Stomach (tissue), 9 donors: ENCODE results near the gene AP1M1. TPM values are rescaled to one million over a fixed set of nuclear protein-coding genes. Genes with fewer than 3 reads are reported as not detected.

Source experiments
- DNase-seq, 2 donors: peaks; one replicate each; pipeline versions ENCODE4 v3.0.0 to v3.0.0-alpha.2; 2013 to 2019
- H3K27ac ChIP-seq, 5 donors: fragments of 200-600 bp in 4 of 5; sonication (generic) in 4 of 5; one replicate each; pipeline ENCODE4 v1.5.1; 2013 to 2019; ENCODE audit warnings: mild to moderate bottlenecking in 1 of 5, moderate library complexity in 1 of 5
- H3K27me3 ChIP-seq, 3 donors: fragments of 200-600 bp; sonication (generic); one replicate each; pipeline ENCODE4 v1.5.1; 2017 to 2019; ENCODE audit warnings: mixed run types in 1 of 3
- H3K36me3 ChIP-seq, 4 donors: fragments of 200-600 bp; sonication (generic); 1 replicate in 3 of 4; 2 replicates in 1 of 4; pipeline ENCODE4 v1.5.1; 2016 to 2019
- H3K4me1 ChIP-seq, 4 donors: fragments of 200-600 bp; sonication (generic); one replicate each; pipeline ENCODE4 v1.5.1; 2016 to 2019
- H3K4me3 ChIP-seq, 4 donors: fragments of 200-600 bp; sonication (generic) in 3 of 4; one replicate each; pipeline ENCODE4 v1.5.1; 2016 to 2019; ENCODE audit warnings: mild to moderate bottlenecking in 1 of 4
- H3K9me3 ChIP-seq, 4 donors: fragments of 200-600 bp; sonication (generic); one replicate each; pipeline ENCODE4 v1.5.1; 2016 to 2019
- EP300 ChIP-seq: sonication (generic); formaldehyde crosslinking; IDR thresholded peaks from one replicate; pipeline ENCODE4 v1.6.1; 2017; ENCODE audit warnings: antibody characterized with exemption
- POLR2A ChIP-seq, 4 donors: fragments of 450-650 bp; IDR thresholded peaks; one replicate each; pipeline ENCODE4 v1.6.1; 2016; ENCODE audit warnings: antibody characterized with exemption in 4 of 4, control low read depth in 2 of 4, mild to moderate bottlenecking in 1 of 4, moderate library complexity in 1 of 4
- POLR2AphosphoS5 ChIP-seq, 3 donors: sonication (generic); formaldehyde crosslinking; IDR thresholded peaks; one replicate each; pipeline ENCODE4 v1.6.1; 2016; ENCODE audit warnings: antibody characterized with exemption in 3 of 3
- WGBS, 5 donors: extraction: QIAGEN DNeasy Blood & Tissue Kit in 3 of 5; methylation state at CpG; one replicate each; pipeline versions ENCODE4 v1.1.5 to v1.1.7; 2013 to 2018; 5-methylcytosine and 5-hydroxymethylcytosine counted together
- intact Hi-C: fragments of 100-400 bp; cut with DNase I; formaldehyde crosslinking; loops from one replicate; pipeline ENCODE4 v1.15.1; 2023; ENCODE audit warnings: low total_unique reads
- polyA plus RNA-seq, 3 donors: library from polyadenylated mRNA; stranded (reverse); fragments of 200-250 nt; gene quantifications; one replicate each; pipeline ENCODE4 v1.2.3, GENCODE V29; 2013
- total RNA-seq, 5 donors: library from RNA; depleted of rRNA; stranded (reverse); fragments of >200 nt; gene quantifications; one replicate each; pipeline versions ENCODE4 v1.1.0 to v1.2.3, GENCODE V29; 2014 to 2016
- TF ChIP-seq, protein P1 (sequence below), 7 experiments: fragments of 450-650 bp in 4 of 7; fragments of 200-600 bp in 3 of 7; sonication (generic) in 3 of 7; IDR thresholded peaks; one replicate each; pipeline ENCODE4 v1.5.1; 2016 to 2019; ENCODE audit warnings: antibody characterized with exemption in 7 of 7, control low read depth in 2 of 7, mild to moderate bottlenecking in 1 of 7
- donor health status: healthy with polysubstance abuse.
- donor health status: Bipolar disorder and iron deficiency.
- donor health status: healthy.

AP1M1 gene
- total and polyA plus RNA-seq, 8 donors: 2.0 to 92.4 (median 28.7) TPM

DNA sequence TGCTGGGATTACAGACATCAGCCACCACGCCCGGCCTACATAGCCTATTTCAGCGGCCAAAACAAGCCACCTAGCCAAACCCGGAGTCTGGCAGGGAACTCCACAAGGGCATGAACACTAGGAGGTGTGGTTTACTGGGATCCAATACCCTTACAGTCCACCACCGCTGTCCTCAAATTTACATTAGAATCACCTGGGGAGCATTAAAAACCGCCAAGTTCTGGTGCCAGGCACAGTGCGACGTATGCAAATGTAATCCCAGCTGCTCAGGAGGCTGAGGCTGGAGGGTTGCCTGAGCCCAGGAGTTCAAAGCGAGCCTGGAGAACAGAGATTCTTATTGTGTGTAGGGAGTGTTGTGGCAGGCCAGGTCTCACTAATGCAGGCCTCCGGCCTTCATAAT is 4.2 kb upstream of the AP1M1 start:
- Histone ChIP-seq H3K27ac (peak overlapping the region in 4 of 5 donors; percentile 25 to 44 (median 38)), H3K9me3 (no peaks in the 10 kb centered on the region), H3K36me3 (peaks cover 37 to 51% (median 50%) of the 10 kb centered on the region in 4 donors), H3K4me3 (no peak overlapping the region), H3K27me3 (no peaks in the 10 kb centered on the region), H3K4me1 (peaks cover 9 to 47% (median 29%) of the 10 kb centered on the region in 4 donors)
- no peak for TF ChIP-seq POLR2A (IDR thresholded peaks at IDR 0.05)
- TF ChIP-seq POLR2AphosphoS5 (IDR thresholded peaks at IDR 0.05): peak in 1 of 3 donors; percentile 42
- no peak for TF ChIP-seq EP300
- TF ChIP-seq, protein P1, sequence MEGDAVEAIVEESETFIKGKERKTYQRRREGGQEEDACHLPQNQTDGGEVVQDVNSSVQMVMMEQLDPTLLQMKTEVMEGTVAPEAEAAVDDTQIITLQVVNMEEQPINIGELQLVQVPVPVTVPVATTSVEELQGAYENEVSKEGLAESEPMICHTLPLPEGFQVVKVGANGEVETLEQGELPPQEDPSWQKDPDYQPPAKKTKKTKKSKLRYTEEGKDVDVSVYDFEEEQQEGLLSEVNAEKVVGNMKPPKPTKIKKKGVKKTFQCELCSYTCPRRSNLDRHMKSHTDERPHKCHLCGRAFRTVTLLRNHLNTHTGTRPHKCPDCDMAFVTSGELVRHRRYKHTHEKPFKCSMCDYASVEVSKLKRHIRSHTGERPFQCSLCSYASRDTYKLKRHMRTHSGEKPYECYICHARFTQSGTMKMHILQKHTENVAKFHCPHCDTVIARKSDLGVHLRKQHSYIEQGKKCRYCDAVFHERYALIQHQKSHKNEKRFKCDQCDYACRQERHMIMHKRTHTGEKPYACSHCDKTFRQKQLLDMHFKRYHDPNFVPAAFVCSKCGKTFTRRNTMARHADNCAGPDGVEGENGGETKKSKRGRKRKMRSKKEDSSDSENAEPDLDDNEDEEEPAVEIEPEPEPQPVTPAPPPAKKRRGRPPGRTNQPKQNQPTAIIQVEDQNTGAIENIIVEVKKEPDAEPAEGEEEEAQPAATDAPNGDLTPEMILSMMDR (IDR thresholded peaks at IDR 0.05): peak in 1 of 7 experiments; percentile 7
- peak in 1 of 2 donors; percentile 79 for DNase-seq
- WGBS, 5 donors: 28 to 69% (median 51%) methylated on average over 10 of the region's 10 CpGs
- intact Hi-C loops: no loop called here

- H3K27ac ChIP-seq: peak overlapping the region; percentile 86 to 91 (median 87)
- no peaks in the 10 kb centered on the region for H3K27me3 ChIP-seq
- peak overlapping the region; percentile 74 to 88 (median 78) for H3K4me3 ChIP-seq
- WGBS, 5 donors: 10 to 20% (median 15%) methylated on average over 2 of the region's 2 CpGs
- TF ChIP-seq, protein P1 (IDR thresholded peaks at IDR 0.05): peak in 1 of 7 experiments; percentile 4
- TF ChIP-seq EP300 (no peak), POLR2AphosphoS5 (IDR thresholded peaks at IDR 0.05) (peak in 2 of 3 donors; percentile 6 to 73)
- peaks cover 12 to 35% (median 31%) of the 10 kb centered on the region in 4 donors for H3K36me3 ChIP-seq
- intact Hi-C loops: no loop called here
- H3K9me3 ChIP-seq: no peaks in the 10 kb centered on the region
- no peak for DNase-seq
- H3K4me1 ChIP-seq: peaks cover 24 to 71% (median 50%) of the 10 kb centered on the region in 4 donors
Observed at GRCh38 chr19:16197188-16197621, 506 bp upstream of the AP1M1 start.

DNA sequence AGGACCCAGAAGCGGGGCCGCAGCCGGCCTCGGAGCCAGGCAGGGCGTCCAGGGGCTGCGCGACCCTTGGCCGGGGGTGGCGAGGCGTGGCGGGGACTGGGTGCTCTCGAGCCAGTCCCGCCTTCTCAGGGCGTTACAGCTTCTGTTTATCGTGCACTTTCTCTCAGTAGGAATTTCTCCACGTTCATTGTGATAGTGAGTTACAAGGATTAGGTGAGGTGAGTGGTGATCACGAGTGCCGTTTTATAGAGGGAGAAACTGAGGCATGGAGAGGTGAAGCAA is 600 bp downstream of the AP1M1 start:
- H3K36me3 ChIP-seq: peaks cover 17 to 37% (median 31%) of the 10 kb centered on the region in 4 donors
- intact Hi-C loops: no loop called here
- no peak for TF ChIP-seq EP300
- TF ChIP-seq, protein P1 (IDR thresholded peaks at IDR 0.05): no peak
- TF ChIP-seq POLR2AphosphoS5 (IDR thresholded peaks at IDR 0.05): no peak
- TF ChIP-seq POLR2A (IDR thresholded peaks at IDR 0.05): no peak
- DNase-seq: peak in 1 of 2 donors; percentile 64
- H3K9me3 ChIP-seq: no peaks in the 10 kb centered on the region
- WGBS, 5 donors: 0 to 1% (median 1%) methylated on average over 2 to 18 of the region's 18 CpGs
- no peaks in the 10 kb centered on the region for H3K27me3 ChIP-seq
- peak overlapping the region; percentile 86 to 91 (median 87) for H3K27ac ChIP-seq
- peak overlapping the region; percentile 74 to 88 (median 78) for H3K4me3 ChIP-seq
- peaks cover 24 to 68% (median 54%) of the 10 kb centered on the region in 4 donors for H3K4me1 ChIP-seq

DNA sequence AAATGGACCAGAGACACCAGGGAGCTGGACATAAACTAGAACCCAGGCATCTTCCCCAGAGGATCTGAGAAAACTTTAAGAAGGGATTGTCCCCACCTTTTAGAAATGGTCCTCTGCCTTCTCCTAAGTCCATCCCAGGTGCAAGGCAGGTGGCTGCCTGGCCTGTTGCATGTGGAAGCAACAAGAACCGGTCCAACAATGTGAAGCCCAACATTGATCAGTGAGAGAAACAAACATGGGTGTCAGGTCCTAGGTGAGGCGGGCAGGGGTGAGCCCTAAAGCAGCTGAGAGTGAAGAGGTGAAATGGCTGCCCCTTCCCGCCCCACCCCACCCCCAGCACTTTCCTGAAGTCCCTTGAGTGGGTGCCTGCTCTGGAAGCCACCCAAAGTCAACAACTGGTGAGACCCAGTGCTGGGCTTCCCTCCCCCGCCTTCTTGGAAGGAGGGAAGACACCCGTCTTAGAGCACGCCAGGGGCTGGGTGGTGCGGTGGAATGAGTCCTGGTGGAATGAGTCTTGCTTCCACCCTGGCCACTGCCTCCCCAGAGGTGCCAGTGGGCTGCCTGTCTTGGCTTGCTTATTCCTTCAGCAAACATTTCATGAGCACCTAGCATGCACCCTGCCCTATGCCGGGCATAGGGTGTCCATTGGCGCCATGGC is 1.7 kb downstream of the AP1M1 start:
- TF ChIP-seq EP300 (no peak), POLR2A (IDR thresholded peaks at IDR 0.05) (no peak), POLR2AphosphoS5 (IDR thresholded peaks at IDR 0.05) (no peak)
- TF ChIP-seq, protein P1 (IDR thresholded peaks at IDR 0.05): no peak
- Histone ChIP-seq H3K4me3 (peak overlapping the region in 2 of 4 donors; percentile 74 to 80), H3K36me3 (peaks cover 27 to 45% (median 38%) of the 10 kb centered on the region in 4 donors), H3K27ac (peak overlapping the region in 4 of 5 donors; percentile 86 to 91 (median 86)), H3K4me1 (peaks cover 24 to 67% (median 54%) of the 10 kb centered on the region in 4 donors), H3K9me3 (no peaks in the 10 kb centered on the region), H3K27me3 (no peaks in the 10 kb centered on the region)
- DNase-seq: peak; percentile 57 to 75
- intact Hi-C loops: no loop called here
- WGBS, 5 donors: 35 to 63% (median 57%) methylated on average over 8 to 9 of the region's 9 CpGs
